ENCODE data around the gene BTBD17. TPM values are rescaled to one million over a fixed set of nuclear protein-coding genes. Genes with fewer than 3 reads are reported as not detected.

Gene BTBD17
- total and polyA plus RNA-seq, 4 experiments from 2014 or later = not detected

- H3K27me3 Mint-ChIP-seq = peaks cover 0 to 4% of the 10 kb centered on the region in 2 donors
- intact Hi-C loops (cut with micrococcal nuclease) = loop anchor here (10.0 kb wide), 1 partner anchor 360 kb away; the partner anchor contains the start of gene RAB37
Observed at GRCh38 chr17:74374858-74375257, 13.2 kb upstream of the BTBD17 start.

GRCh38 chr17:74373838-74374606 lies 12.4 kb upstream of the BTBD17 start:
- Histone ChIP-seq H3K27me3 (ENCODE audit: insufficient read depth, low read length) (no peaks in the 10 kb centered on the region), H3K9me3 (ENCODE audit: control insufficient read depth in 1 of 2, low read length in 2 of 2) (no peaks in the 10 kb centered on the region), H3K27ac (ENCODE audit: low read depth, low read length) (no peak overlapping the region), H3K4me3 (ENCODE audit: low read length in 2 of 2) (no peak overlapping the region), H3K36me3 (ENCODE audit: insufficient read depth, low read length) (no peaks in the 10 kb centered on the region), H3K4me1 (ENCODE audit: insufficient read depth, low read length) (peaks cover 8% of the 10 kb centered on the region)
- H3K4me3 Mint-ChIP-seq = no peak overlapping the region
- ChIA-PET POLR2A (ENCODE audit: partially characterized antibody) (interaction anchor here (1.0 kb wide), 1 partner anchor 107 kb away, joined by 3 read pairs; no protein-coding TSS in a partner anchor), CTCF (ENCODE audit: partially characterized antibody) (interaction anchor here (0.8 to 2.2 kb wide), 4 partner anchors 11 to 123 kb away, joined by 4 to 6 read pairs (median 5); no protein-coding TSS in a partner anchor)
- no peak for DNase-seq
- H3K4me1 Mint-ChIP-seq = peaks cover 5 to 7% (median 6%) of the 10 kb centered on the region in 4 donors
- peaks cover 0 to 2% (median 0%) of the 10 kb centered on the region in 8 donors for H3K9me3 Mint-ChIP-seq
- no peaks in the 10 kb centered on the region for H3K36me3 Mint-ChIP-seq
- peak overlapping the region in 1 of 7 donors; percentile 18 for H3K27ac Mint-ChIP-seq
- intact Hi-C loops (cut with micrococcal nuclease) = loop anchor here (10.0 kb wide), 1 partner anchor 361 kb away; the partner anchor contains the start of gene RAB37
- H3K27me3 Mint-ChIP-seq = peaks cover 3 to 6% of the 10 kb centered on the region in 2 donors

More at GRCh38 chr17:74374858-74375257, 13.2 kb upstream of the BTBD17 start:
- CTCF ChIA-PET (ENCODE audit: partially characterized antibody) = interaction anchor here (0.6 to 2.2 kb wide), 4 partner anchors 11 to 159 kb away, joined by 3 to 6 read pairs (median 4); no protein-coding TSS in a partner anchor
- H3K4me1 ChIP-seq (ENCODE audit: insufficient read depth, low read length) = peaks cover 7% of the 10 kb centered on the region
- no peak overlapping the region for H3K4me3 ChIP-seq (ENCODE audit: low read length in 2 of 2)
- no peaks in the 10 kb centered on the region for H3K36me3 ChIP-seq (ENCODE audit: insufficient read depth, low read length)
- no peak for DNase-seq
- POLR2A ChIA-PET (ENCODE audit: partially characterized antibody) = no interaction called here
- H3K4me1 Mint-ChIP-seq = peaks cover 0 to 2% (median 0%) of the 10 kb centered on the region in 4 donors
- no peaks in the 10 kb centered on the region for H3K36me3 Mint-ChIP-seq
- no peak overlapping the region for H3K4me3 Mint-ChIP-seq
- H3K27ac ChIP-seq (ENCODE audit: low read depth, low read length) = no peak overlapping the region
- H3K27ac Mint-ChIP-seq = no peak overlapping the region
- no peaks in the 10 kb centered on the region for H3K9me3 ChIP-seq (ENCODE audit: control insufficient read depth in 1 of 2, low read length in 2 of 2)
- no peaks in the 10 kb centered on the region for H3K27me3 ChIP-seq (ENCODE audit: insufficient read depth, low read length)
- H3K9me3 Mint-ChIP-seq = peaks cover 0 to 2% (median 0%) of the 10 kb centered on the region in 8 donors

DNA sequence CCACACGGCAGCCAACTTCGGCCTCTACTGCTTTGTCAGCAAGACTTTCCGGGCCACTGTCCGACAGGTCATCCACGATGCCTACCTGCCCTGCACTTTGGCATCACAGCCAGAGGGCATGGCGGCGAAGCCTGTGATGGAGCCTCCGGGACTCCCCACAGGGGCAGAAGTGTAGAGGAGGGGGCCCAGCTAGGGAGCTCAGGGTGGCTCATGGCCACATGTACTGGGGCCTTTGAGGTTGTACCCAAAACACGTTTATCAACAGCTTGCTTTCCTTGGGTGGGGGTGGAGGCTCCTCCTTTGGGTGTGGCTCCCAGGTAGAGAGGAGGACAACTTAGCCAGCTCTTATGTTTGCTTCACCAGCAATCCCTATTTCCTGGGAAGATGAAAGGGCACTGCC lies 10.8 kb upstream of the BTBD17 start:
- peaks cover 3 to 4% of the 10 kb centered on the region in 2 donors for H3K27me3 Mint-ChIP-seq
- Histone ChIP-seq H3K36me3 (ENCODE audit: insufficient read depth, low read length) (no peaks in the 10 kb centered on the region), H3K27ac (ENCODE audit: low read depth, low read length) (no peak overlapping the region), H3K4me3 (ENCODE audit: low read length in 2 of 2) (no peak overlapping the region), H3K4me1 (ENCODE audit: insufficient read depth, low read length) (peaks cover 16% of the 10 kb centered on the region), H3K9me3 (ENCODE audit: control insufficient read depth in 1 of 2, low read length in 2 of 2) (no peaks in the 10 kb centered on the region), H3K27me3 (ENCODE audit: insufficient read depth, low read length) (no peaks in the 10 kb centered on the region)
- POLR2A ChIA-PET (ENCODE audit: partially characterized antibody) = no interaction called here
- CTCF ChIA-PET (ENCODE audit: partially characterized antibody) = interaction anchor here (1.8 kb wide), 1 partner anchor 118 kb away, joined by 5 read pairs; no protein-coding TSS in a partner anchor
- intact Hi-C loops (cut with micrococcal nuclease) = loop anchor here (10.0 kb wide), 1 partner anchor 362 kb away; the partner anchor contains the start of gene RAB37
- H3K4me3 Mint-ChIP-seq = no peak overlapping the region
- H3K4me1 Mint-ChIP-seq = peaks cover 7 to 17% (median 12%) of the 10 kb centered on the region in 4 donors
- no peak for DNase-seq
- H3K36me3 Mint-ChIP-seq = no peaks in the 10 kb centered on the region
- peaks cover 0 to 2% (median 0%) of the 10 kb centered on the region in 8 donors for H3K9me3 Mint-ChIP-seq
- H3K27ac Mint-ChIP-seq = no peak overlapping the region

GRCh38 chr17:74371653-74372147 lies 10.0 kb upstream of the BTBD17 start:
- no peak overlapping the region for H3K4me3 ChIP-seq (ENCODE audit: low read length in 2 of 2)
- intact Hi-C loops (cut with micrococcal nuclease) = loop anchor here (10.0 kb wide), 1 partner anchor 363 kb away; the partner anchor contains the start of gene RAB37
- peaks cover 16% of the 10 kb centered on the region for H3K4me1 ChIP-seq (ENCODE audit: insufficient read depth, low read length)
- H3K27me3 ChIP-seq (ENCODE audit: insufficient read depth, low read length) = no peaks in the 10 kb centered on the region
- CTCF ChIA-PET (ENCODE audit: partially characterized antibody) = interaction anchor here (1.6 to 6.3 kb wide), 3 partner anchors 7 to 86 kb away, joined by 3 to 82 read pairs (median 52); no protein-coding TSS in a partner anchor
- no peaks in the 10 kb centered on the region for H3K36me3 Mint-ChIP-seq
- H3K9me3 Mint-ChIP-seq = peaks cover 0 to 2% (median 0%) of the 10 kb centered on the region in 8 donors
- no peak overlapping the region for H3K27ac ChIP-seq (ENCODE audit: low read depth, low read length)
- no peak for DNase-seq
- peaks cover 3 to 4% of the 10 kb centered on the region in 2 donors for H3K27me3 Mint-ChIP-seq
- peaks cover 7 to 17% (median 12%) of the 10 kb centered on the region in 4 donors for H3K4me1 Mint-ChIP-seq
- no peak overlapping the region for H3K4me3 Mint-ChIP-seq
- H3K9me3 ChIP-seq (ENCODE audit: control insufficient read depth in 1 of 2, low read length in 2 of 2) = no peaks in the 10 kb centered on the region
- H3K27ac Mint-ChIP-seq = no peak overlapping the region
- no peaks in the 10 kb centered on the region for H3K36me3 ChIP-seq (ENCODE audit: insufficient read depth, low read length)
- POLR2A ChIA-PET (ENCODE audit: partially characterized antibody) = no interaction called here

GRCh38 chr17:74369665-74370490 lies 8.2 kb upstream of the BTBD17 start:
- Histone ChIP-seq H3K9me3 (ENCODE audit: control insufficient read depth in 1 of 2, low read length in 2 of 2) (no peaks in the 10 kb centered on the region), H3K36me3 (ENCODE audit: insufficient read depth, low read length) (no peaks in the 10 kb centered on the region), H3K4me3 (ENCODE audit: low read length in 2 of 2) (no peak overlapping the region), H3K4me1 (ENCODE audit: insufficient read depth, low read length) (peaks cover 16% of the 10 kb centered on the region), H3K27me3 (ENCODE audit: insufficient read depth, low read length) (no peaks in the 10 kb centered on the region), H3K27ac (ENCODE audit: low read depth, low read length) (no peak overlapping the region)
- H3K4me1 Mint-ChIP-seq = peaks cover 7 to 17% (median 12%) of the 10 kb centered on the region in 4 donors
- H3K4me3 Mint-ChIP-seq = peak overlapping the region in 5 of 8 donors; percentile 39 to 79 (median 72)
- ChIA-PET POLR2A (ENCODE audit: partially characterized antibody) (no interaction called here), CTCF (ENCODE audit: partially characterized antibody) (interaction anchor here (0.5 to 9.8 kb wide), 21 partner anchors 9 to 406 kb away, joined by 3 to 82 read pairs (median 5); partner anchors contain the start of gene NAT9)
- H3K27me3 Mint-ChIP-seq = peaks cover 3 to 4% of the 10 kb centered on the region in 2 donors
- H3K27ac Mint-ChIP-seq = peak overlapping the region in 4 of 7 donors; percentile 32 to 75 (median 58)
- DNase-seq = no peak
- intact Hi-C loops (cut with micrococcal nuclease) = loop anchor here (2.0 to 10.0 kb wide), 2 partner anchors 159 to 365 kb away; partner anchors contain the start of gene RAB37
- no peaks in the 10 kb centered on the region for H3K9me3 Mint-ChIP-seq
- no peaks in the 10 kb centered on the region for H3K36me3 Mint-ChIP-seq

GRCh38 chr17:74369221-74369620 lies 7.6 kb upstream of the BTBD17 start:
- ChIA-PET POLR2A (ENCODE audit: partially characterized antibody) (interaction anchor here (1.5 kb wide), 1 partner anchor 86 kb away, joined by 3 read pairs; no protein-coding TSS in a partner anchor), CTCF (ENCODE audit: partially characterized antibody) (interaction anchor here (0.7 to 9.8 kb wide), 26 partner anchors 10 to 235 kb away, joined by 3 to 82 read pairs (median 7); no protein-coding TSS in a partner anchor)
- Histone ChIP-seq H3K36me3 (ENCODE audit: insufficient read depth, low read length) (no peaks in the 10 kb centered on the region), H3K27me3 (ENCODE audit: insufficient read depth, low read length) (no peaks in the 10 kb centered on the region), H3K9me3 (ENCODE audit: control insufficient read depth in 1 of 2, low read length in 2 of 2) (no peaks in the 10 kb centered on the region), H3K4me3 (ENCODE audit: low read length in 2 of 2) (no peak overlapping the region), H3K27ac (ENCODE audit: low read depth, low read length) (no peak overlapping the region), H3K4me1 (ENCODE audit: insufficient read depth, low read length) (peaks cover 16% of the 10 kb centered on the region)
- Mint-ChIP-seq H3K27me3 (peaks cover 3 to 4% of the 10 kb centered on the region in 2 donors), H3K9me3 (no peaks in the 10 kb centered on the region), H3K36me3 (no peaks in the 10 kb centered on the region), H3K4me3 (peak overlapping the region; percentile 20 to 82 (median 66)), H3K27ac (peak overlapping the region in 4 of 7 donors; percentile 32 to 75 (median 58)), H3K4me1 (peaks cover 7 to 17% (median 12%) of the 10 kb centered on the region in 4 donors)
- peak; percentile 21 to 76 (median 38) for DNase-seq
- intact Hi-C loops (cut with micrococcal nuclease) = loop anchor here (2.0 kb wide), 1 partner anchor 158 kb away; no protein-coding TSS in a partner anchor
